OCI-LY7 (cell line): ENCODE results near the gene RASL12.

Source experiments
- EZH2phosphoT487 ChIP-seq: fragments of 200-600 bp; sonication (generic); IDR thresholded peaks from 2 replicates; pipeline ENCODE4 v1.6.1; 2018; ENCODE audit warnings: low read depth, borderline replicate concordance, mild to moderate bottlenecking, mixed run types, antibody characterized with exemption, low read length, moderate library complexity, mixed read lengths
- TF ChIP-seq, protein P1 (sequence below): fragments of 200-600 bp; sonication (generic); conservative IDR thresholded peaks from 2 replicates; pipeline ENCODE4 v1.5.1; 2014; ENCODE audit warnings: mild to moderate bottlenecking, antibody characterized with exemption, low read length, moderate library complexity, mixed read lengths

DNA sequence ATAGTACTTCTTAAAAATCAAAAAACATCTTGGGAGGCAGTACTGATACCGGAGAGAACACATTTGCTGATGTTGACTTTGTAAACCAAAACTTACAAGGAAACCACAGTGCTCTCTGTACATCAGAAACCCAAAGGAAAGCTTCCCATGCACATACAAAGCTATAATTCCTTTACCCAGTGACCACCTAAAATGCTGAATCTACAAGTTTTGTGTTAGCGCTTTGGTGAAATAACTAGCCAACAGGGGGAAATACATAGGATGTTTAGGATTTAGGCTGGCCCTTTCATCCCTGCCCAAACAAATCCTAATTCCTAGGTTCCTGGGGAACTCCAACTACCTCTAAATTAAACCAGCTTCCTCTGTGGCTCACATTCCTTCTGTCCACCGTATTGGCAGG is 62.8 kb downstream of the RASL12 start:
- TF ChIP-seq, protein P1, sequence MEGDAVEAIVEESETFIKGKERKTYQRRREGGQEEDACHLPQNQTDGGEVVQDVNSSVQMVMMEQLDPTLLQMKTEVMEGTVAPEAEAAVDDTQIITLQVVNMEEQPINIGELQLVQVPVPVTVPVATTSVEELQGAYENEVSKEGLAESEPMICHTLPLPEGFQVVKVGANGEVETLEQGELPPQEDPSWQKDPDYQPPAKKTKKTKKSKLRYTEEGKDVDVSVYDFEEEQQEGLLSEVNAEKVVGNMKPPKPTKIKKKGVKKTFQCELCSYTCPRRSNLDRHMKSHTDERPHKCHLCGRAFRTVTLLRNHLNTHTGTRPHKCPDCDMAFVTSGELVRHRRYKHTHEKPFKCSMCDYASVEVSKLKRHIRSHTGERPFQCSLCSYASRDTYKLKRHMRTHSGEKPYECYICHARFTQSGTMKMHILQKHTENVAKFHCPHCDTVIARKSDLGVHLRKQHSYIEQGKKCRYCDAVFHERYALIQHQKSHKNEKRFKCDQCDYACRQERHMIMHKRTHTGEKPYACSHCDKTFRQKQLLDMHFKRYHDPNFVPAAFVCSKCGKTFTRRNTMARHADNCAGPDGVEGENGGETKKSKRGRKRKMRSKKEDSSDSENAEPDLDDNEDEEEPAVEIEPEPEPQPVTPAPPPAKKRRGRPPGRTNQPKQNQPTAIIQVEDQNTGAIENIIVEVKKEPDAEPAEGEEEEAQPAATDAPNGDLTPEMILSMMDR: no peak
- TF ChIP-seq EZH2phosphoT487: no peak
